Measurements from ENCODE around the gene ACSF2. TPM values are rescaled to one million over a fixed set of nuclear protein-coding genes. Genes with fewer than 3 reads are reported as not detected.

ACSF2 gene
- total RNA-seq, 4 donors from 2014 or later: 40.8 to 121 (median 64.3) TPM

- peak; percentile 73 to 94 for DNase-seq (ENCODE audit: low spot score in 2 of 2)
- intact Hi-C loops (cut with DNase I; ENCODE audit: low total_unique reads): loop anchor here (5.0 to 10.0 kb wide), 5 partner anchors 55 to 285 kb away; partner anchors contain the start of gene EPN3
- no peak overlapping the region for H3K4me3 ChIP-seq (ENCODE audit: low read depth, poor library complexity, severe bottlenecking)
- TF ChIP-seq POLR2A (IDR thresholded peaks at IDR 0.05) (no peak), CTCF (IDR thresholded peaks at IDR 0.05) (no peak)
- 20 to 27% methylated on average over 13 to 14 of the region's 19 CpGs for WGBS, 2 donors
Measured at GRCh38 chr17:50479522-50480141, 53.6 kb downstream of the ACSF2 start.

GRCh38 chr17:50480142-50480764, 54.2 kb downstream of the ACSF2 start:
- TF ChIP-seq POLR2A (IDR thresholded peaks at IDR 0.05): no peak
- no peak for TF ChIP-seq CTCF (IDR thresholded peaks at IDR 0.05)
- intact Hi-C loops (cut with DNase I; ENCODE audit: low total_unique reads): loop anchor here (5.0 to 10.0 kb wide), 3 partner anchors 55 to 217 kb away; partner anchors contain the start of gene EPN3
- WGBS, 2 donors: 77 to 79% methylated on average over 7 of the region's 7 CpGs

GRCh38 chr17:50480854-50481490, 55.0 kb downstream of the ACSF2 start:
- WGBS, 2 donors: 87% methylated on average over 2 of the region's 2 CpGs
- no peak overlapping the region for H3K4me3 ChIP-seq (ENCODE audit: low read depth, poor library complexity, severe bottlenecking)
- TF ChIP-seq POLR2A (IDR thresholded peaks at IDR 0.05) (no peak), CTCF (IDR thresholded peaks at IDR 0.05) (no peak)
- DNase-seq (ENCODE audit: low spot score in 2 of 2): no peak
- intact Hi-C loops (cut with DNase I; ENCODE audit: low total_unique reads): loop anchor here (5.0 to 10.0 kb wide), 3 partner anchors 54 to 216 kb away; partner anchors contain the start of gene EPN3

More at GRCh38 chr17:50480142-50480764, 54.2 kb downstream of the ACSF2 start:
- no peak overlapping the region for H3K4me3 ChIP-seq (ENCODE audit: low read depth, poor library complexity, severe bottlenecking)
- DNase-seq (ENCODE audit: low spot score in 2 of 2): no peak

GRCh38 chr17:50481648-50482047, 55.6 kb downstream of the ACSF2 start:
- intact Hi-C loops (cut with DNase I; ENCODE audit: low total_unique reads): loop anchor here (5.0 to 10.0 kb wide), 3 partner anchors 53 to 216 kb away; partner anchors contain the start of gene EPN3
- TF ChIP-seq CTCF (IDR thresholded peaks at IDR 0.05) (no peak), POLR2A (IDR thresholded peaks at IDR 0.05) (no peak)
- no peak for DNase-seq (ENCODE audit: low spot score in 2 of 2)
- H3K4me3 ChIP-seq (ENCODE audit: low read depth, poor library complexity, severe bottlenecking): no peak overlapping the region
- WGBS, 2 donors: 83 to 87% methylated on average over 4 of the region's 4 CpGs

- TF ChIP-seq CTCF (IDR thresholded peaks at IDR 0.05) (no peak), POLR2A (IDR thresholded peaks at IDR 0.05) (no peak)
- WGBS, 2 donors: 83 to 84% methylated on average over 12 to 23 of the region's 23 CpGs
- DNase-seq (ENCODE audit: low spot score in 2 of 2): no peak
- intact Hi-C loops (cut with DNase I; ENCODE audit: low total_unique reads): loop anchor here (5.0 to 10.0 kb wide), 3 partner anchors 53 to 215 kb away; partner anchors contain the start of gene EPN3
- H3K4me3 ChIP-seq (ENCODE audit: low read depth, poor library complexity, severe bottlenecking): no peak overlapping the region
Measured at GRCh38 chr17:50482110-50482509, 56.1 kb downstream of the ACSF2 start.
